Adrenal gland (tissue), 5 donors: ENCODE data around the gene USP11.

ENCODE experiments used
- CTCF ChIP-seq, 6 experiments: fragments of 450-650 bp in 4 of 6; fragments of 200-600 bp in 2 of 6; sonication (generic) in 1 of 6; IDR thresholded peaks; 1 replicate in 5 of 6; 2 replicates in 1 of 6; pipeline versions ENCODE4 v1.5.1 to v1.8.0; 2016 to 2021; ENCODE audit warnings: antibody characterized with exemption in 6 of 6, mild to moderate bottlenecking in 2 of 6, moderate library complexity in 1 of 6
- POLR2A ChIP-seq, 2 donors: fragments of 450-650 bp; IDR thresholded peaks; one replicate each; pipeline ENCODE4 v1.6.1; 2017; ENCODE audit warnings: antibody characterized with exemption in 2 of 2, mild to moderate bottlenecking in 2 of 2, moderate library complexity in 1 of 2
- donor health status: DM: no; HTN: no; CAD: no.

- TF ChIP-seq CTCF (IDR thresholded peaks at IDR 0.05) (no peak), POLR2A (IDR thresholded peaks at IDR 0.05) (no peak)
Measured at GRCh38 chrX:47245156-47245555, 12.3 kb downstream of the USP11 start.
